Measurements from ENCODE around the gene CRBN. TPM values are rescaled to one million over a fixed set of nuclear protein-coding genes. Genes with fewer than 3 reads are reported as not detected.

Gene CRBN
- polyA plus RNA-seq, 1 donor from 2014 or later = 131 TPM

GRCh38 chr3:3134750-3135448, 44.6 kb downstream of the CRBN start:
- Histone ChIP-seq H3K4me2 (ENCODE audit: low read length) (no peak overlapping the region), H4K20me1 (ENCODE audit: insufficient read depth) (no peaks in the 10 kb centered on the region), H3K27me3 (ENCODE audit: insufficient read depth, low read depth, low read length) (no peaks in the 10 kb centered on the region), H3F3A (ENCODE audit: insufficient read depth, low read length, poor library complexity, severe bottlenecking) (no peaks in the 10 kb centered on the region), H3K4me3 (ENCODE audit: low read length) (no peak overlapping the region), H3K36me3 (ENCODE audit: insufficient read depth, low read length) (peaks cover 6% of the 10 kb centered on the region), H3K9ac (ENCODE audit: low read length) (no peak overlapping the region), H3K27ac (ENCODE audit: low read length) (no peak overlapping the region), H3K9me2 (ENCODE audit: insufficient read depth, low read length) (no peaks in the 10 kb centered on the region), H3K79me2 (replicated peaks; ENCODE audit: insufficient read depth, low read length) (no peaks in the 10 kb centered on the region), H3K9me3 (ENCODE audit: low read length) (no peaks in the 10 kb centered on the region), H2AFZ (ENCODE audit: low read depth, low read length) (no peak overlapping the region)
- no peak for TF ChIP-seq SMC3 (conservative IDR thresholded peaks at IDR 0.05; ENCODE audit: poor library complexity)
- no peak for TF ChIP-seq CTCF (IDR thresholded peaks at IDR 0.05; ENCODE audit: poor library complexity, severe bottlenecking)
- TF ChIP-seq REST (IDR thresholded peaks at IDR 0.05; ENCODE audit: borderline replicate concordance) = no peak
- no peak for TF ChIP-seq EP300 (conservative IDR thresholded peaks at IDR 0.05; ENCODE audit: poor library complexity, severe bottlenecking)
- no peak for TF ChIP-seq TAF1 (IDR thresholded peaks at IDR 0.05; ENCODE audit: low read depth)
- no peak for TF ChIP-seq MXI1 (conservative IDR thresholded peaks at IDR 0.05; ENCODE audit: poor library complexity, severe bottlenecking)
- no peak for TF ChIP-seq POLR2AphosphoS5 (IDR thresholded peaks at IDR 0.05)
- TF ChIP-seq EZH2 (IDR thresholded peaks at IDR 0.05; ENCODE audit: borderline replicate concordance, insufficient read depth, low read length, poor library complexity, severe bottlenecking) = no peak
- no peak for TF ChIP-seq RAD21 (conservative IDR thresholded peaks at IDR 0.05)

- no peaks in the 10 kb centered on the region for H3K79me2 ChIP-seq (replicated peaks; ENCODE audit: insufficient read depth, low read length)
Observed at GRCh38 chr3:3133500-3133899, 46.0 kb downstream of the CRBN start.

More at GRCh38 chr3:3133500-3133899, 46.0 kb downstream of the CRBN start:
- Histone ChIP-seq H3K4me3 (ENCODE audit: low read length) (no peak overlapping the region), H3K27ac (ENCODE audit: low read length) (no peak overlapping the region), H3K4me2 (ENCODE audit: low read length) (no peak overlapping the region), H2AFZ (ENCODE audit: low read depth, low read length) (no peak overlapping the region), H3K9ac (ENCODE audit: low read length) (no peak overlapping the region), H3K9me2 (ENCODE audit: insufficient read depth, low read length) (no peaks in the 10 kb centered on the region), H3F3A (ENCODE audit: insufficient read depth, low read length, poor library complexity, severe bottlenecking) (no peaks in the 10 kb centered on the region), H3K27me3 (ENCODE audit: insufficient read depth, low read depth, low read length) (no peaks in the 10 kb centered on the region), H4K20me1 (ENCODE audit: insufficient read depth) (no peaks in the 10 kb centered on the region), H3K9me3 (ENCODE audit: low read length) (no peaks in the 10 kb centered on the region), H3K36me3 (ENCODE audit: insufficient read depth, low read length) (no peaks in the 10 kb centered on the region)
- TF ChIP-seq EP300 (conservative IDR thresholded peaks at IDR 0.05; ENCODE audit: poor library complexity, severe bottlenecking) (no peak), RAD21 (conservative IDR thresholded peaks at IDR 0.05) (no peak), MXI1 (conservative IDR thresholded peaks at IDR 0.05; ENCODE audit: poor library complexity, severe bottlenecking) (no peak), TAF1 (IDR thresholded peaks at IDR 0.05; ENCODE audit: low read depth) (no peak), EZH2 (IDR thresholded peaks at IDR 0.05; ENCODE audit: borderline replicate concordance, insufficient read depth, low read length, poor library complexity, severe bottlenecking) (no peak)

Measured in neural cell (in vitro differentiated cells).